ENCODE results near the gene SLC7A8. TPM values are rescaled to one million over a fixed set of nuclear protein-coding genes. Genes with fewer than 3 reads are reported as not detected.
A peak's percentile ranks its signal among the peaks of the same experiment; 100 is the strongest.

Gene SLC7A8
- total and polyA plus RNA-seq, 12 donors: 6.8 to 50.9 (median 26.7) TPM

DNA sequence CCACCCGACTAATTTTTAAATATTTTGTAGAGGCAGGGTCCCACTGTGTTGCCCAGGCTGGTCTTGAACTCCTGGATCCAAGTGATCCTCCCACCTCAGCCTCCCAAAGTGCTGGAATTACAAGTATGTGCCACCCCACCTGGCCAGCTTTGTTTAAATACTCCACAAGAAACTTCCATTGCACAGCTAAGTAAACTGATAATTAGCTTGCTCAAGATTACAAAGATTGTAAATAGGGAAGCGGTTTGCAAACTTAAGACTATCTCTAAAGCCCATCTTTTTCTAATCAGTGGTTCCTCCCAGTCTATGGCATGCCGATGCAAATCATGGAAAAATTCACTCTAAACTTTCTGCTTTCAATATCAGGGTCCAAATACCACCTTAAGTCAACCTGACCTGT is 9.7 kb downstream of the SLC7A8 start:
- no peaks in the 10 kb centered on the region for H3K27me3 ChIP-seq
- DNase-seq: peak in 1 of 7 donors; percentile 37
- H3K36me3 ChIP-seq (replicated peaks in 1 of 2): no peaks in the 10 kb centered on the region
- H3K27ac ChIP-seq: peak overlapping the region in 1 of 5 donors; percentile 12
- TF ChIP-seq, protein P1, sequence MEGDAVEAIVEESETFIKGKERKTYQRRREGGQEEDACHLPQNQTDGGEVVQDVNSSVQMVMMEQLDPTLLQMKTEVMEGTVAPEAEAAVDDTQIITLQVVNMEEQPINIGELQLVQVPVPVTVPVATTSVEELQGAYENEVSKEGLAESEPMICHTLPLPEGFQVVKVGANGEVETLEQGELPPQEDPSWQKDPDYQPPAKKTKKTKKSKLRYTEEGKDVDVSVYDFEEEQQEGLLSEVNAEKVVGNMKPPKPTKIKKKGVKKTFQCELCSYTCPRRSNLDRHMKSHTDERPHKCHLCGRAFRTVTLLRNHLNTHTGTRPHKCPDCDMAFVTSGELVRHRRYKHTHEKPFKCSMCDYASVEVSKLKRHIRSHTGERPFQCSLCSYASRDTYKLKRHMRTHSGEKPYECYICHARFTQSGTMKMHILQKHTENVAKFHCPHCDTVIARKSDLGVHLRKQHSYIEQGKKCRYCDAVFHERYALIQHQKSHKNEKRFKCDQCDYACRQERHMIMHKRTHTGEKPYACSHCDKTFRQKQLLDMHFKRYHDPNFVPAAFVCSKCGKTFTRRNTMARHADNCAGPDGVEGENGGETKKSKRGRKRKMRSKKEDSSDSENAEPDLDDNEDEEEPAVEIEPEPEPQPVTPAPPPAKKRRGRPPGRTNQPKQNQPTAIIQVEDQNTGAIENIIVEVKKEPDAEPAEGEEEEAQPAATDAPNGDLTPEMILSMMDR (IDR thresholded peaks at IDR 0.05): no peak
- no peak for TF ChIP-seq POLR2A (IDR thresholded peaks at IDR 0.05)
- H3K9me3 ChIP-seq (replicated peaks in 1 of 3): no peaks in the 10 kb centered on the region
- WGBS, 4 donors: 82 to 91% (median 86%) methylated on average over 3 of the region's 3 CpGs
- H3K4me3 ChIP-seq: no peak overlapping the region
- intact Hi-C loops (cut with DNase I): no loop called here
- H3K4me1 ChIP-seq (replicated peaks in 1 of 2): peaks cover 0 to 15% of the 10 kb centered on the region in 2 donors

DNA sequence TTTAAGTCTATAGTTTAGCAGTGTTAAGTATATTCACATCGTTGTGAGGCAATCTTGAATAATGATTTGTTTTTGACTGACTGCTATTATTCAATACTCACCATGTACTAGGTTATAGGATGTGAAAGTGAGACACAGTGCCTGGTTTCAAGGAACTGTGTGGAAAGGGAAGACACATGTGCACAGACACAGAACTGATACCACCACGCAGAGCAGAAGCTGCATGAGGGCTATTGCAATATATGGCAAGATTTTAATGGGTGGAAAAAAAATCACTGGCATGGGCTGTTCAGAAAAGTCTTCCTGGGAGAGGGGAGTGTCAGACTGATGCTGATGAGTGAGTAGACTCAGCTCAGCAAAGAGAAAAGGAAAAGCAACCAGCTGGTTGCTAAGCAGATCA is 10.4 kb downstream of the SLC7A8 start:
- peak in 2 of 7 donors; percentile 21 to 52 for DNase-seq
- no peak overlapping the region for H3K27ac ChIP-seq
- H3K9me3 ChIP-seq (replicated peaks in 1 of 3): no peaks in the 10 kb centered on the region
- TF ChIP-seq, protein P1 (IDR thresholded peaks at IDR 0.05): no peak
- no peak for TF ChIP-seq POLR2A (IDR thresholded peaks at IDR 0.05)
- 76 to 89% (median 85%) methylated on average over 2 of the region's 2 CpGs for WGBS, 4 donors
- no peaks in the 10 kb centered on the region for H3K27me3 ChIP-seq
- H3K4me1 ChIP-seq (replicated peaks in 1 of 2): peaks cover 0 to 15% of the 10 kb centered on the region in 2 donors
- H3K36me3 ChIP-seq (replicated peaks in 1 of 2): no peaks in the 10 kb centered on the region
- H3K4me3 ChIP-seq: no peak overlapping the region
- intact Hi-C loops (cut with DNase I): no loop called here

DNA sequence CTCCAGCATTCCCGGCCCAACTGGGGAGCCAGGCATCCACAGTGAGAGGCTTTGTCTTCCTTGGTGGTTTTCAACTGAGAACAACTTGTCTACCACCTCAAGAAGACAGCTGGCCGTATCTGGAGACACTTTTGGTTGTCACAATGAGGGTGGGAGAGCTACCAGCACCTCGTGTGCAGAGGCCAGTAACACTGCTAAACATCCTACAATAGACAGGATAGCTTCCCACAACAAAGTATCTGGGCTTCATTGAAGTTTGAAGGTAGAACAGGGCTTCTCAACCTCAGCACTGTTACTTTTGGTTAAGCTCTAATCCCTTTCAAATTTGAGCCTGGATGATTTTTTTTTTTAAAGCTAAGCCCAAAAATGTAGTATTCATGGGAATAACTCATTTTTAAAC is 10.9 kb downstream of the SLC7A8 start:
- H3K36me3 ChIP-seq (replicated peaks in 1 of 2): no peaks in the 10 kb centered on the region
- 45 to 70% (median 64%) methylated on average over 3 of the region's 3 CpGs for WGBS, 4 donors
- no peak overlapping the region for H3K4me3 ChIP-seq
- H3K4me1 ChIP-seq (replicated peaks in 1 of 2): peaks cover 0 to 17% of the 10 kb centered on the region in 2 donors
- peak overlapping the region in 1 of 5 donors; percentile 13 for H3K27ac ChIP-seq
- intact Hi-C loops (cut with DNase I): no loop called here
- H3K27me3 ChIP-seq: no peaks in the 10 kb centered on the region
- no peaks in the 10 kb centered on the region for H3K9me3 ChIP-seq (replicated peaks in 1 of 3)
- no peak for DNase-seq
- TF ChIP-seq POLR2A (IDR thresholded peaks at IDR 0.05): no peak
- TF ChIP-seq, protein P1 (IDR thresholded peaks at IDR 0.05): no peak

DNA sequence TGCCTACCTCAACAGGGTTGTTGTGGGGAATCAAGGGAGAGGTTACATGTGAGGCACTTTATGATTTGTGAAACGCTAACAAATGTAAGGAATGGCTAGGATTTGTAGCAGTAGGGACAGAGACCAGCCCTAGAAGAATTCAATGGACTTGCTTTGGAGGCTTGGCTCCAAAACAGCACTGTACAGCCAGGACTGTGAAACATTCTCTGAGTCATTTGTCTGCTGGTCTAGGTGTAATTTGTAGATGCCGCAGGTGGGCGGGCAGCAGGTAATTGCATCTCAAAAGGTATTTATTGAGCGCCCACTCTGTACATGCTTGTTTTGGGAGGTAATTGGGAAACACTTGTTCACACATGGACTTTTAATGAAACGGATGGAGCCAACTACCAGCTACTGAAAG is 11.4 kb downstream of the SLC7A8 start:
- Histone ChIP-seq H3K9me3 (replicated peaks in 1 of 3) (no peaks in the 10 kb centered on the region), H3K4me3 (no peak overlapping the region), H3K27me3 (no peaks in the 10 kb centered on the region), H3K4me1 (replicated peaks in 1 of 2) (peaks cover 0 to 20% of the 10 kb centered on the region in 2 donors), H3K27ac (peak overlapping the region in 1 of 5 donors; percentile 13), H3K36me3 (replicated peaks in 1 of 2) (no peaks in the 10 kb centered on the region)
- peak in 1 of 7 donors; percentile 46 for DNase-seq
- TF ChIP-seq, protein P1 (IDR thresholded peaks at IDR 0.05): no peak
- TF ChIP-seq POLR2A (IDR thresholded peaks at IDR 0.05): no peak
- intact Hi-C loops (cut with DNase I): no loop called here
- WGBS, 4 donors: 96 to 98% (median 97%) methylated on average over 5 of the region's 5 CpGs

All from adrenal gland (tissue), 12 donors.